K562 (cell line): ENCODE measurements around the gene SIRT7. TPM values are rescaled to one million over a fixed set of nuclear protein-coding genes. Genes with fewer than 3 reads are reported as not detected.

Experiments used
- ARID2 ChIP-seq: fragments of 450-650 bp; IDR thresholded peaks from 2 replicates; pipeline ENCODE4 v1.6.1; 2017; ENCODE audit warnings: antibody characterized with exemption, mild to moderate bottlenecking
- CCAR2 ChIP-seq: fragments of 200-400 bp; formaldehyde crosslinking; IDR thresholded peaks from 2 replicates; pipeline ENCODE4 v1.6.1; 2017; ENCODE audit warnings: mild to moderate bottlenecking, low read depth, low read length
- E2F5 ChIP-seq: sonication (generic); formaldehyde crosslinking; IDR thresholded peaks from 2 replicates; pipeline ENCODE4 v1.8.0; 2022; ENCODE audit warnings: mild to moderate bottlenecking, missing genetic modification reagents
- HDAC8 ChIP-seq: fragments of 450-650 bp; IDR thresholded peaks from 2 replicates; pipeline ENCODE4 v1.6.1; 2016; ENCODE audit warnings: mild to moderate bottlenecking, missing genetic modification characterization, moderate library complexity, missing compliant biosample characterization
- HMG20A ChIP-seq: fragments of 450-650 bp; formaldehyde crosslinking; conservative IDR thresholded peaks from 2 replicates; pipeline ENCODE4 v1.4.0; 2020; ENCODE audit warnings: mild to moderate bottlenecking, mixed read lengths
- NEUROD1 ChIP-seq: fragments of 150-350 bp; IDR thresholded peaks from 2 replicates; pipeline ENCODE4 v1.6.1; 2014; ENCODE audit warnings: borderline replicate concordance, low read length, low read depth; ENCODE audit not compliant: partially characterized antibody
- POLR3G ChIP-seq: IDR thresholded peaks from 2 replicates; pipeline ENCODE4 v1.6.1; 2011; ENCODE audit not compliant: insufficient read length, insufficient replicate concordance; ENCODE audit errors: extremely low read depth
- PTTG1 ChIP-seq: fragments of 450-650 bp; IDR thresholded peaks from 2 replicates; pipeline ENCODE4 v1.6.1; 2016; ENCODE audit warnings: low read depth, mild to moderate bottlenecking, missing genetic modification characterization, missing compliant biosample characterization
- RUNX1 ChIP-seq: sonication (generic); IDR thresholded peaks from 2 replicates; pipeline ENCODE4 v1.6.1; 2016; ENCODE audit warnings: antibody characterized with exemption, low read depth
- SAFB ChIP-seq: fragments of 200-400 bp; formaldehyde crosslinking; IDR thresholded peaks from 2 replicates; pipeline ENCODE4 v1.6.1; 2017; ENCODE audit warnings: low read depth, low read length, borderline replicate concordance
- STAT5B ChIP-seq: fragments of 250-450 bp; sonication (Bioruptor Pico); IDR thresholded peaks from 2 replicates; pipeline ENCODE4 v1.8.0; 2021; ENCODE audit warnings: mild to moderate bottlenecking, inconsistent platforms
- ZNF318 ChIP-seq, 2 experiments: fragments of 450-650 bp; IDR thresholded peaks; 2 replicates each; pipeline ENCODE4 v1.6.1; 2016; ENCODE audit warnings: mild to moderate bottlenecking in 2 of 2, borderline replicate concordance in 1 of 2, low read depth in 1 of 2, moderate library complexity in 1 of 2
- polyA plus RNA-seq, 8 experiments: library from polyadenylated mRNA; depleted of rRNA in 4 of 8; stranded (reverse) in 5 of 8; unstranded in 3 of 8; fragments of >200 nt; fragmentation: Nextera tagmentation in 2 of 8; fragmentation: Illumina TruSeq in 1 of 8; extraction: Ambion mirVana in 2 of 8; extraction: Trizol in 1 of 8; gene quantifications; 2 replicates each; pipeline versions ENCODE4 v1.2.1 to v1.2.3, GENCODE V29; 2011 to 2014; ENCODE audit warnings: inconsistent platforms in 1 of 8, missing spikeins in 1 of 8
- total RNA-seq, 7 experiments: library from RNA; depleted of rRNA in 6 of 7; stranded (reverse); fragments of >200 nt in 6 of 7; fragmentation: Illumina TruSeq in 2 of 7; extraction: Trizol in 2 of 7; gene quantifications; 2 replicates each; pipeline versions ENCODE4 v1.2.1 to v1.2.3, GENCODE V29; 2011 to 2021; ENCODE audit warnings: low replicate concordance in 1 of 7
- TF ChIP-seq, protein P1 (sequence below): fragments of 450-650 bp; IDR thresholded peaks from 2 replicates; pipeline ENCODE4 v1.6.1; 2017; ENCODE audit warnings: mild to moderate bottlenecking, moderate library complexity
- TF ChIP-seq, protein P2 (sequence below): fragments of 450-650 bp; formaldehyde crosslinking; IDR thresholded peaks from 2 replicates; pipeline ENCODE4 v1.4.0; 2020; ENCODE audit warnings: mild to moderate bottlenecking, moderate library complexity

Gene SIRT7
- total and polyA plus RNA-seq, 9 of the 15 experiments (the other 6 are each of a cell fraction or from before 2014, with no cell fraction given), result 1.6 to 54.8 (median 20.3) TPM

DNA sequence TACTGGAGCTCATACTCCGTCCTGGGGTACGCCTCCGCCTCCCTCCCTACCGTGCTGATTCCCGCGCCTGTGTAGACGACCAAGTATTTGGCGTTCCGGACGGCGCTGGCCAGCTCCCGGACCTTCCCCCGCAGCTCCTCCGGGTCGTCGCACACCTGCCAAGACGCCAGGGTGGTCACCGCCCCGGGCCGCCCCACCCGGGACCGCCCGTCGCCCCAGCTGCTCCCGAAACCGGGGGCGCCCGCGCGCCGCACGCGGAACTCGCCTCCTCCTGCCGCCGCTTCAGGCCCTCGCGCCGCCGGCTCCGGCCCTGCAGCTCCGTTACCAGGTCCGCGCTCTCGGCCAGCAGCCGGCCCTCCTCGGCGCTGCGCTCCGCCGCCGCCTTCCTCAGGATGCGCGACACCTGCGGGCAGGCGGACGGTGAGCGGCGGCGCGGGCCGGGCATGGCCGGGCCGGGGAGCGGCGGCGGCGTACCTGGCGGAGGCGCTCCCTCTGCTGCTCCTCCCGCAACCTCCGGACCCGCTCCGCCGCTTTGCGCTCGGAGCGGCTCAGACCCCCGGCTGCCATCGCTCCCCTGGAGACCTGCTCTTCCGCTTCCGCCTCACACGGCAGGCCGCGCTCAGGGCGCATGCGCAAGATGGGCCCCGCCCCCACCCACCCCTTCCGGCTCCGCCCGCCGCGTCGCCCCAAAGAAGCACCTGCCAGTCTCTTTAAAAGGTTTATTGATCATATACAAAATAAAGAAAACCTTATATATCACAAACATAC is at the start of gene SIRT7 (continued):
- TF ChIP-seq ZNF318 (IDR thresholded peaks at IDR 0.05; ENCODE audit: borderline replicate concordance in 1 of 2, low read depth in 1 of 2) (no peak), SAFB (no peak), POLR3G (no peak), RUNX1 (no peak), ARID2 (no peak), STAT5B (no peak), HDAC8 (tag) (no peak), NEUROD1 (no peak), CCAR2 (no peak), PTTG1 (tag) (no peak), E2F5 (CRISPR knock-in tag) (no peak), HMG20A (no peak)
- TF ChIP-seq, protein P1, sequence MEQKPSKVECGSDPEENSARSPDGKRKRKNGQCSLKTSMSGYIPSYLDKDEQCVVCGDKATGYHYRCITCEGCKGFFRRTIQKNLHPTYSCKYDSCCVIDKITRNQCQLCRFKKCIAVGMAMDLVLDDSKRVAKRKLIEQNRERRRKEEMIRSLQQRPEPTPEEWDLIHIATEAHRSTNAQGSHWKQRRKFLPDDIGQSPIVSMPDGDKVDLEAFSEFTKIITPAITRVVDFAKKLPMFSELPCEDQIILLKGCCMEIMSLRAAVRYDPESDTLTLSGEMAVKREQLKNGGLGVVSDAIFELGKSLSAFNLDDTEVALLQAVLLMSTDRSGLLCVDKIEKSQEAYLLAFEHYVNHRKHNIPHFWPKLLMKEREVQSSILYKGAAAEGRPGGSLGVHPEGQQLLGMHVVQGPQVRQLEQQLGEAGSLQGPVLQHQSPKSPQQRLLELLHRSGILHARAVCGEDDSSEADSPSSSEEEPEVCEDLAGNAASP, result no peak
- TF ChIP-seq, protein P2, sequence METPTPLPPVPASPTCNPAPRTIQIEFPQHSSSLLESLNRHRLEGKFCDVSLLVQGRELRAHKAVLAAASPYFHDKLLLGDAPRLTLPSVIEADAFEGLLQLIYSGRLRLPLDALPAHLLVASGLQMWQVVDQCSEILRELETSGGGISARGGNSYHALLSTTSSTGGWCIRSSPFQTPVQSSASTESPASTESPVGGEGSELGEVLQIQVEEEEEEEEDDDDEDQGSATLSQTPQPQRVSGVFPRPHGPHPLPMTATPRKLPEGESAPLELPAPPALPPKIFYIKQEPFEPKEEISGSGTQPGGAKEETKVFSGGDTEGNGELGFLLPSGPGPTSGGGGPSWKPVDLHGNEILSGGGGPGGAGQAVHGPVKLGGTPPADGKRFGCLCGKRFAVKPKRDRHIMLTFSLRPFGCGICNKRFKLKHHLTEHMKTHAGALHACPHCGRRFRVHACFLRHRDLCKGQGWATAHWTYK (CRISPR knock-in tag), result 0 out of 2 replicates have a peak, but pooled peaks have one; percentile 80
